Activated CD4-positive, alpha-beta T cell treated with anti-CD3 and anti-CD28 coated beads, Interleukin-2, amount 10 ng/mL, durations not matched to agents 7 days and 5 days (primary cell): Measurements from ENCODE around the gene GRK4. TPM values are rescaled to one million over a fixed set of nuclear protein-coding genes. Genes with fewer than 3 reads are reported as not detected.

Source experiments
- CTCF ChIA-PET: fragments of 350-600 bp; sonication (Branson Sonifier 250); formaldehyde crosslinking; loops from one replicate; lab custom pipeline; 2021; ENCODE audit warnings: antibody characterized with exemption; lab: Charles Lee
- POLR2A ChIA-PET: fragments of 350-600 bp; sonication (Branson Sonifier 250); formaldehyde crosslinking; loops from one replicate; lab custom pipeline; 2021; ENCODE audit warnings: antibody characterized with exemption; lab: Charles Lee
- DNase-seq: peaks from one replicate; pipeline ENCODE4 v3.0.0-alpha.2; 2020
- H3K27ac Mint-ChIP-seq: one replicate; pipeline ENCODE4 v1.8.0; 2021; ENCODE audit warnings: mild to moderate bottlenecking, moderate library complexity, mixed read lengths
- H3K27me3 Mint-ChIP-seq: one replicate; pipeline ENCODE4 v1.8.0; 2021; ENCODE audit warnings: mixed read lengths
- H3K36me3 Mint-ChIP-seq: one replicate; pipeline ENCODE4 v1.8.0; 2021; ENCODE audit warnings: low read depth, mixed read lengths
- H3K4me1 Mint-ChIP-seq: one replicate; pipeline ENCODE4 v1.8.0; 2021; ENCODE audit warnings: mixed read lengths
- H3K4me3 Mint-ChIP-seq: one replicate; pipeline ENCODE4 v1.8.0; 2021; ENCODE audit warnings: mild to moderate bottlenecking, moderate library complexity, mixed read lengths
- H3K9me3 Mint-ChIP-seq: one replicate; pipeline ENCODE4 v1.8.0; 2021; ENCODE audit warnings: mixed read lengths
- total RNA-seq, 2 experiments: library from RNA; stranded (reverse); gene quantifications; one replicate each; pipeline ENCODE4 v1.2.3, GENCODE V29; 2021

Gene GRK4
- total RNA-seq, 2 experiments from 2014 or later, result 2.5 to 5.2 TPM

DNA sequence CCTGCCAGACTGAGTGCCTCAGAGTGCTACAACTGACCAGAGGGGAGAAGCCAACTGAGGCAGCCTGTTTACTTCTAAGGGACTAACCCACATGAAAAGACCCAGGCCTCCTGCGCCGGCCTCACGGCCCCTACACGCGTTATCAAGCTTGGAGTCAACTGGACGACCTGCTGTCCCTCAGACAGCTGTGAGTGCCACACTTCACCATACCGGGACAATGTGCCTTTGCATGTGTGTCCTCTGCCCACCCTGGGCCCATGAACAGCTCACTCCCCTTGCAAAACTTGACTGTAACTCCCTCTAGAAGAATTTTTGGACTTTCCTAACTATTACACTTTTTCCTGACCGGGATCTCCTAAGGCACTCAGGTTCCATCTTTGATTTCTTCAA, 2.0 kb upstream of the GRK4 start:
- peaks cover 46% of the 10 kb centered on the region for H3K4me1 Mint-ChIP-seq
- DNase-seq, result peak; percentile 29
- H3K27ac Mint-ChIP-seq, result peak overlapping the region; percentile 83
- CTCF ChIA-PET, result interaction anchor here (1.0 to 2.2 kb wide), 6 partner anchors 10 to 197 kb away, joined by 3 to 5 read pairs (median 4); no protein-coding TSS in a partner anchor
- H3K4me3 Mint-ChIP-seq, result peak overlapping the region; percentile 81
- peaks cover 27% of the 10 kb centered on the region for H3K36me3 Mint-ChIP-seq
- H3K27me3 Mint-ChIP-seq, result peaks cover 3% of the 10 kb centered on the region
- POLR2A ChIA-PET, result no interaction called here
- H3K9me3 Mint-ChIP-seq, result no peaks in the 10 kb centered on the region

DNA sequence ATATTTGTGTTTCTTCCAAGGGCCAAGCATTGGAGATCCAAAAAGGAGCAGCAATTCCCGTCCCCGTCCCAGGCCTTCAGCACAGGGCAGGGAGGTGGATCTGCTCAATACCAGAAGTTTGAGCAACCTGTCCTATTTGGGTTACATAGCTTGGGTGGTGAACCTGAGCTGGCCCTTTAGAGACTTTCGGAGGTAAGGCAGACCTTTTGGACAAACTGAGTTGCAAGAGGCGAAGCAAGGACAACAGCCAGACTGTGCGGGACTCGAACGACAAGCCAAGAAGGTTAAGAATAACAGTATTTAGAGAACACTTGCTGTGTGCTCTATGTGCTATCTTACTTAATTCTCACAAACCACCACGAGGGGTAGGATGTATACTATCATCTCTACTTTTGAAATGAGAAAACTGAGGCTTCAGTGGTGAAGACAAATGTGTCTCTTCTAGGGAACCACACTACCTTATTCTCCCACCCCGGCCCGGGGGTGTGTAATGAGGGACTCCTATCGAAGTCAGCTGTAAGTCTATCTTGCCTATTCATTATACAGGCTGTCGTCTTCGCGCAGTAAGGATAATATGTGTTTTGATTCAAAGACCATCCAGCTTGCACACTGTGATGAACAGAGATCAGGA, 1.4 kb upstream of the GRK4 start:
- CTCF ChIA-PET, result interaction anchor here (0.6 to 2.2 kb wide), 13 partner anchors 8 to 427 kb away, joined by 3 to 5 read pairs (median 3); no protein-coding TSS in a partner anchor
- peaks cover 44% of the 10 kb centered on the region for H3K4me1 Mint-ChIP-seq
- peak; percentile 59 for DNase-seq
- peaks cover 25% of the 10 kb centered on the region for H3K36me3 Mint-ChIP-seq
- H3K27ac Mint-ChIP-seq, result peak overlapping the region; percentile 83
- POLR2A ChIA-PET, result interaction anchor here (0.6 kb wide), 1 partner anchor 8 kb away, joined by 3 read pairs; no protein-coding TSS in a partner anchor
- no peaks in the 10 kb centered on the region for H3K9me3 Mint-ChIP-seq
- H3K27me3 Mint-ChIP-seq, result peaks cover 3% of the 10 kb centered on the region
- peak overlapping the region; percentile 81 for H3K4me3 Mint-ChIP-seq

GRCh38 chr4:2962614-2963174, 677 bp upstream of the GRK4 start:
- H3K27ac Mint-ChIP-seq, result peak overlapping the region; percentile 83
- peak; percentile 50 for DNase-seq
- peaks cover 39% of the 10 kb centered on the region for H3K4me1 Mint-ChIP-seq
- no peaks in the 10 kb centered on the region for H3K9me3 Mint-ChIP-seq
- peaks cover 21% of the 10 kb centered on the region for H3K36me3 Mint-ChIP-seq
- ChIA-PET CTCF (interaction anchor here (0.6 to 2.2 kb wide), 16 partner anchors 8 to 428 kb away, joined by 3 to 10 read pairs (median 4); no protein-coding TSS in a partner anchor), POLR2A (interaction anchor here (0.6 to 0.7 kb wide), 2 partner anchors 8 to 178 kb away, joined by 3 to 7 read pairs; no protein-coding TSS in a partner anchor)
- peaks cover 3% of the 10 kb centered on the region for H3K27me3 Mint-ChIP-seq
- H3K4me3 Mint-ChIP-seq, result peak overlapping the region; percentile 81

DNA sequence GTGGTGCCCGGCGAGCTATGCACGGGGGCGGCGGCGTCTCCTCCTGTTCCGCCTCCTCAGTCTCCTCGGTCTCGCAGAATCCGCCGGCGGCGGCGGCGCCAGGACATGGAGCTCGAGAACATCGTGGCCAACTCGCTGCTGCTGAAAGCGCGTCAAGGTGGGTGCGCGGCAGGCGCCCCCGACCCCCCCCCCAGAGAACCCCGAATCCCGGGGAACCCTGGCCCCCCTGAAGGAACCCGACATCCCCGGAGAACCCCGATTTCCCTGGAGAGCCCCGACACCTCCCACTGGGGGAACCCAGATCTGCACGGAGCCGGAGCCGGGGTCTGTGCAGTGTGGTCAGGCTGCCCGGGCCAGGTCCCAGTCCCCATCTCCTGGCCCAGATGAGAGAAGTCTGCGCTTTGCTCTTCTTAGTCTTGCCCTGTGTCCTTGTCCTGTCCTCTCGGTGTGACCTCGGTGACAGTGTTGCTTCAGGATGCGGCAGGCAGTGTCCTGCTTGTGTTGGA, 648 bp downstream of the GRK4 start:
- peak; percentile 55 for DNase-seq
- CTCF ChIA-PET, result interaction anchor here (0.6 to 2.1 kb wide), 17 partner anchors 8 to 329 kb away, joined by 3 to 10 read pairs (median 4); no protein-coding TSS in a partner anchor
- Mint-ChIP-seq H3K9me3 (no peaks in the 10 kb centered on the region), H3K4me3 (peak overlapping the region; percentile 81), H3K4me1 (peaks cover 29% of the 10 kb centered on the region), H3K27me3 (peaks cover 3% of the 10 kb centered on the region), H3K27ac (peak overlapping the region; percentile 75), H3K36me3 (peaks cover 11% of the 10 kb centered on the region)
- POLR2A ChIA-PET, result no interaction called here

GRCh38 chr4:2964706-2965258, 1.4 kb downstream of the GRK4 start:
- peak overlapping the region; percentile 75 for H3K27ac Mint-ChIP-seq
- H3K36me3 Mint-ChIP-seq, result peaks cover 11% of the 10 kb centered on the region
- H3K27me3 Mint-ChIP-seq, result peaks cover 3% of the 10 kb centered on the region
- CTCF ChIA-PET, result interaction anchor here (0.6 to 2.1 kb wide), 9 partner anchors 8 to 201 kb away, joined by 3 to 10 read pairs (median 4); no protein-coding TSS in a partner anchor
- H3K4me1 Mint-ChIP-seq, result peaks cover 25% of the 10 kb centered on the region
- POLR2A ChIA-PET, result no interaction called here
- no peaks in the 10 kb centered on the region for H3K9me3 Mint-ChIP-seq
- no peak for DNase-seq
- H3K4me3 Mint-ChIP-seq, result peak overlapping the region; percentile 81

GRCh38 chr4:2965262-2965661, 1.9 kb downstream of the GRK4 start:
- ChIA-PET POLR2A (no interaction called here), CTCF (interaction anchor here (0.6 to 1.2 kb wide), 4 partner anchors 52 to 202 kb away, joined by 3 to 7 read pairs (median 4); no protein-coding TSS in a partner anchor)
- peaks cover 3% of the 10 kb centered on the region for H3K27me3 Mint-ChIP-seq
- DNase-seq, result no peak
- peak overlapping the region; percentile 81 for H3K4me3 Mint-ChIP-seq
- H3K4me1 Mint-ChIP-seq, result peaks cover 22% of the 10 kb centered on the region
- no peaks in the 10 kb centered on the region for H3K9me3 Mint-ChIP-seq
- H3K27ac Mint-ChIP-seq, result no peak overlapping the region
- peaks cover 11% of the 10 kb centered on the region for H3K36me3 Mint-ChIP-seq

- no peaks in the 10 kb centered on the region for H3K9me3 Mint-ChIP-seq
- peaks cover 6% of the 10 kb centered on the region for H3K36me3 Mint-ChIP-seq
- H3K27ac Mint-ChIP-seq, result no peak overlapping the region
- DNase-seq, result no peak
- ChIA-PET POLR2A (no interaction called here), CTCF (interaction anchor here (0.9 kb wide), 1 partner anchor 10 kb away, joined by 3 read pairs; no protein-coding TSS in a partner anchor)
- H3K27me3 Mint-ChIP-seq, result peaks cover 3% of the 10 kb centered on the region
- H3K4me3 Mint-ChIP-seq, result no peak overlapping the region
- H3K4me1 Mint-ChIP-seq, result peaks cover 10% of the 10 kb centered on the region
These were observed 5.0 kb downstream of the GRK4 start for GRCh38 chr4:2968381-2968780.

DNA sequence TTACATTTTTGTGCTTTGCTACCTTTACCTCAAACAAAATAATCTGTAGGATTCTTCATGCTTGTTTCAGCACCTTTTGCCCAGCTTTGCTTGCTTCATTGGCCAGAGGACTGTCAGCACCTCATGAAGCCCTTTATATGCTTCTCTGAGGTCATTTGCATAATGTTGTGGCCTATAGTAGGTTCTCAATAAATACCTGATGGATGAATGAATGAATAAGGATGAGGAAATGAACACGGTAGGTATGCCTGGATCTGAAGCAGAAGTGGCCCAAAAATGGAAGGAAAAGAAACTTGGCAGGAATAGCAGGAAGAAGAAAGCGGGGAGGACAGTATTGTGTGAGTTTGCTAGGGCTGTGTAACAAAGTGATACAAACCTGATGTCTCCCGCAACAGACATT, 7.9 kb downstream of the GRK4 start:
- Mint-ChIP-seq H3K27ac (no peak overlapping the region), H3K27me3 (no peaks in the 10 kb centered on the region), H3K4me1 (no peaks in the 10 kb centered on the region), H3K4me3 (no peak overlapping the region), H3K9me3 (no peaks in the 10 kb centered on the region), H3K36me3 (no peaks in the 10 kb centered on the region)
- CTCF ChIA-PET, result interaction anchor here (0.5 kb wide), 1 partner anchor 193 kb away, joined by 3 read pairs; no protein-coding TSS in a partner anchor
- no peak for DNase-seq
- POLR2A ChIA-PET, result no interaction called here

DNA sequence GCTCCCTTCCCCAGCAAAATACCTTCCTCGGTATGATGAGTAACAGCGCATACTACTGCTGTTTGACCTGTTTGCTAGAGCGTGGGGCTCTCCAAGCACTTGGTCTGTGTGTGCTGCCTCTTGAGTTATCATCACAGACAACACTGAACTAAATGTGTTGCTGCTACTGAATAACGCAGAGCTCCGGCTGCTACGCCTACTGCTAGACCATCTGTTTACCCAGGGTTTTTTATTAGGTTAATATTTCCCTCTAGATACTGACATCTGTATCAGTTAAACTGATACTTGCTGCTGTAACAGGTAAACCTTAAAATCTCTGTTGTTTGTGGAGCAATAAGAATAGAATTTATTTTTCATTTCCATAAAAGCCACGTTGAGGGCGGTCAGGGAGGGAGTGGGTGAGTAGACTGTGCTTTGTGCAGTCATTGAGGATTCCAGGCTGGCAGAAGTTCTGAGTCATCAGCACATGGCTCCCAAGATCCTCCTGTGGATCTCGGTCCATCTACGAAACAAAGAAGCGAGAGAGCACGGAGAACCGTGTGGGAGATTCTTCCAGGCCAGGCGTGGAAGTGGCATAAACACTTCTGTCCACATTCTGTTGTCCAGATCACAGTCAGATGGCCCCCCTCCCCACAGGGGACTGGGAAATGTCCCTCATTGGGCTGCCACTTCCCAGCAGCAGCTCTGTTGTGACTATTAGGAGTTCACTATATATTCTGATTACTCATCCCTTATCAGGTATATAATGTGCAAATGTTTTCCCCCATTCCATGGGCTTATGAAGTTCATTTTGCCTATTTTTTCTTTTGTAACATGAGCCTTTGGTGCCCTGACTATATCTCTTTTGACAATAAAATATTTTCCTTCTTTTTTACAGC, 14.1 kb downstream of the GRK4 start:
- CTCF ChIA-PET, result interaction anchor here (0.8 to 2.9 kb wide), 10 partner anchors 10 to 67 kb away, joined by 3 to 11 read pairs (median 3); partner anchors contain the start of genes GRK4 and NOP14
- POLR2A ChIA-PET, result no interaction called here
- DNase-seq, result no peak
- H3K36me3 Mint-ChIP-seq, result no peaks in the 10 kb centered on the region
- H3K27ac Mint-ChIP-seq, result no peak overlapping the region
- peaks cover 14% of the 10 kb centered on the region for H3K9me3 Mint-ChIP-seq
- H3K27me3 Mint-ChIP-seq, result no peaks in the 10 kb centered on the region
- H3K4me1 Mint-ChIP-seq, result no peaks in the 10 kb centered on the region
- H3K4me3 Mint-ChIP-seq, result no peak overlapping the region

GRCh38 chr4:2981256-2981819, 18.0 kb downstream of the GRK4 start:
- no peak overlapping the region for H3K4me3 Mint-ChIP-seq
- H3K27me3 Mint-ChIP-seq, result peaks cover 13% of the 10 kb centered on the region
- H3K36me3 Mint-ChIP-seq, result no peaks in the 10 kb centered on the region
- H3K4me1 Mint-ChIP-seq, result no peaks in the 10 kb centered on the region
- peaks cover 23% of the 10 kb centered on the region for H3K9me3 Mint-ChIP-seq
- DNase-seq, result no peak
- POLR2A ChIA-PET, result no interaction called here
- CTCF ChIA-PET, result interaction anchor here (0.6 to 1.3 kb wide), 2 partner anchors 15 to 18 kb away, joined by 3 read pairs; no protein-coding TSS in a partner anchor
- H3K27ac Mint-ChIP-seq, result peak overlapping the region; percentile 27

- Mint-ChIP-seq H3K27me3 (peaks cover 13% of the 10 kb centered on the region), H3K27ac (no peak overlapping the region), H3K4me1 (no peaks in the 10 kb centered on the region), H3K4me3 (no peak overlapping the region), H3K36me3 (no peaks in the 10 kb centered on the region), H3K9me3 (peaks cover 23% of the 10 kb centered on the region)
- ChIA-PET CTCF (no interaction called here), POLR2A (no interaction called here)
- no peak for DNase-seq
These were observed 18.6 kb downstream of the GRK4 start for GRCh38 chr4:2982012-2982411.
